ENCODE results near the gene WDR18.

- no peak for TF ChIP-seq CTCF (conservative IDR thresholded peaks at IDR 0.05; ENCODE audit: low read length)
- no peak for TF ChIP-seq EZH2phosphoT487 (IDR thresholded peaks at IDR 0.05; ENCODE audit: borderline replicate concordance)
These were observed 25.9 kb downstream of the WDR18 start for GRCh38 chr19:1009981-1010538.

Data from Loucy (cell line).